HG03066 (cell line): ENCODE results near the gene CDA.
A peak's percentile ranks its signal among the peaks of the same experiment; 100 is the strongest.

Source experiments
- ATAC-seq: cut with Tn5 transposase; IDR thresholded peaks from one replicate; pipeline ENCODE4 v1.9.1; 2021; ENCODE audit warnings: low read depth; ENCODE audit not compliant: unreplicated experiment

CDA gene

GRCh38 chr1:20645414-20645813, 56.5 kb downstream of the CDA start:
- ATAC-seq: no peak

DNA sequence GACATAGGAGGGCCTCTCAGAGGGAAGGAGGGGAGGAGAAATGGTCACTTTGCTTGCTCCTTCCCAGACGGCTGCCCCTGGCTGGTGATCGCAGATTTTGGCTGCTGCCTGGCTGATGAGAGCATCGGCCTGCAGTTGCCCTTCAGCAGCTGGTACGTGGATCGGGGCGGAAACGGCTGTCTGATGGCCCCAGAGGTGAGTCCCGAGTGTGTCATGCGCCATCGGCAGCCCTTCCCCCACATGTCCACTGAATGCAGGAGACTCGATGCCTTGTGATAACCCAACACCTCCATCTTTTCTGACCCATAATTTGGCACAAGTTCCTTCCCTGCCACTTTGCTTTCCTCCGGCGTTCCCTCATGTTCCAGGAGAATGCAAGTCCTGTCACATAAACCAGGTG, 59.5 kb downstream of the CDA start:
- no peak for ATAC-seq

- no peak for ATAC-seq
These were observed 60.0 kb downstream of the CDA start for GRCh38 chr1:20648946-20649345.

DNA sequence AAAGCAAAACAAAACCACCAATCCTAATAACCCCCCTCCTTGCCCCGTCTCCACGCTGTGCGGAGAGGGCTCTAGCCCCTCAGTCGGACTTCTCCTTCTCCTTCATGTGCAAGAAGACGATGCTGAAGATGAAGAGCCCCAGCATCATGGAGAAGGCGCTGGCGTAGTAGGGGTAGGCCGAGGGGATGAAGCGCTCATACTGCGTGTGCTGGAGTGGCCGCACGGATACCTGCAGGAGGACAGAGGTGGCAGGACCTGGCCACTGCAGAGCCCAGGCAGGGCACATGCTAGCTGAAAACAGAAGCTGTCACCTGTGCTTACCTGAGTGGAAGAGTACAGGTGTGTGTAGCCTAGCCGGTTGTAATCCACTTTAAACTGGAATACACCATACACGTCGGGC, 63.4 kb downstream of the CDA start:
- no peak for ATAC-seq

DNA sequence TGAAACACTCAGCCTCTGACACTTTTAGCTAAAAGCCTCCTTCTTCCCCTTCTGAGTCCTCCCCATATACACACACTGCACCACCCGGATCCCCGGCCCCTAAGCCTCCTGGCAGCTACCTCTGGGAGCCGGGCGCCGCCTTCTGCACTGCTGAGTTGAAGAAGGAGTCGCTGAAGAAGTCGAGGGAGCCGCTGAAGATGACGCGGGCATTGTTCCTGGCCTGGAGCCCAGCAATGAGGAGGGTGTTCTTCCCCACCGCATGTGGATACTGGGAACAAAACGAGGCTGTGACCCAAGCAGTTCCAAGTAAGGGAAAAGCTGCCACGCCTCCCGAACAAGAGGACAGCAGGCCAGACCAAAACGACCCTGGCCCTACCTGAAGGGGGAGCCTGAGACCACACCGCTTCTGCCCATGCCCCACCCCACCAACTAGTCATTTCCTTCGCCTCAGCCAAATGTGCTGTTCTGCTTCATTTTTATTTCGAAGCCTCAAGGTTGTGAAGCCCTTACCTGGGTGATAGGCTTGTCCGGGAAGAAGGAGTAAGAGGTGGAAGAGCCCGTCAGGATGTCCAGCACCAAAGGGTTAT, 65.3 kb downstream of the CDA start:
- ATAC-seq: no peak

- ATAC-seq: no peak
These were observed 68.1 kb downstream of the CDA start for GRCh38 chr1:20657024-20657423.

GRCh38 chr1:20658166-20658915, 69.4 kb downstream of the CDA start:
- ATAC-seq: no peak

DNA sequence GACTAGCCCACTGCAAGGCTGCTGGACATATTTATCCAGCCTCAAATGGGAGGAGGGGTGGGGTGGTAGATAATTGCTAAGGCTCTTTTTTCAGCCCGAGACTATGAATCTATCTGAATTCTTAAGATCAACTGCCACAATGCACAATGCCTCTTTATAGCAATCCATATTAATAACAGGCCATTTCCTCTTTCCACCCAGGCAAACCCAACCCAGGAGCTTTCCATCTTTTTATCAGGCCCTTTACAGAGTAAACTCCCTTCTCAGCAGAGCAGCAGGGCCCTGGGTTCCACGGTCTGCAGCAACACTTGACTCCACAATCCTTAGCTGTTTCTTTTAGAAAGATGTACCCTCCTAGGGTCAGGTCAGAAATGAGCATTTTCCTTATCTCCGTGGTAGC, 71.5 kb downstream of the CDA start:
- no peak for ATAC-seq

GRCh38 chr1:20660847-20661206, 71.9 kb downstream of the CDA start:
- no peak for ATAC-seq

GRCh38 chr1:20661207-20662109, 72.6 kb downstream of the CDA start, which contains the start of gene DDOST:
TSS of gene DDOST (minus strand) at chr1:20661369. CDS start at chr1:20661350, 19 bp downstream.
- ATAC-seq: peak; percentile 95

GRCh38 chr1:20662110-20662475, 73.2 kb downstream of the CDA start:
- no peak for ATAC-seq

GRCh38 chr1:20663365-20663764, 74.5 kb downstream of the CDA start:
- ATAC-seq: no peak

DNA sequence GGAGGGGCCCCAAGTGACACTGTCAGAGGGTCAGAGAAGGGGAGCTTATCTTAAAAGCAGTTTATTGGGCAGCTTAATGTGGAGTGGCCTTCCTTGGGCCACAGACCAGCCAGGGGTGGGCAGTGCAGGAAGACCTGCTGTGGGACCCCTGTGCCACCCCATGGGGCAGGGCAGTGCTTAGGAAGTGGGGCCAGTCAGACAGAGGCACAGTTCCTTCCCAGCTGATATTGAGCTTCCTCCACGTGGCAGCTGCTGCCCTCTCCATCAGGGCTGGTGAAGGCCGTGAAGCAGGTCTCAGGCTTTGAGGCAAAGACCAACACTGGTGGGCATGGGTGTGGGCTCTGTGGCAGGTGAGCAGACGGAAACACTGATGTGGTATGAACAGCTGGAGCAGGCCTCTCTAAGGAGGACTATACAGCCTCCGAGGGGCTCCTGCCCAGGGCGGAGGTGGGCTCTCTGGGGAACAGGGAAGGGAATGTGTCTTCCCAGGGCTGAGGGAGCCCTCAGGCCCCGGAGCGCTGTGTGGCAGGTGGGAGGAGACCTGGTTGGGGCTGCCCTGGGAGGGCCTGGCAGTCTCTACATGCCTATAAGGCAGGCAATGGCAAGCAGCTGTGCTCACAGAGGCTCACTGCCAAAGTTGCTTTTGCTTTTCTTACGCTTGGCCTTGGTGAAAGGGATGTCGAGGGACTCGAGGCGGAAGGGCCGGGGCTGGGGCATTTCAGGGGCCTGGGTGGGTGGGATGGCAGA, 75.2 kb downstream of the CDA start:
- no peak for ATAC-seq

- ATAC-seq: no peak
These were observed 76.8 kb downstream of the CDA start for GRCh38 chr1:20665726-20666125.

- ATAC-seq: no peak
These were observed 77.2 kb downstream of the CDA start for GRCh38 chr1:20666146-20666545.

DNA sequence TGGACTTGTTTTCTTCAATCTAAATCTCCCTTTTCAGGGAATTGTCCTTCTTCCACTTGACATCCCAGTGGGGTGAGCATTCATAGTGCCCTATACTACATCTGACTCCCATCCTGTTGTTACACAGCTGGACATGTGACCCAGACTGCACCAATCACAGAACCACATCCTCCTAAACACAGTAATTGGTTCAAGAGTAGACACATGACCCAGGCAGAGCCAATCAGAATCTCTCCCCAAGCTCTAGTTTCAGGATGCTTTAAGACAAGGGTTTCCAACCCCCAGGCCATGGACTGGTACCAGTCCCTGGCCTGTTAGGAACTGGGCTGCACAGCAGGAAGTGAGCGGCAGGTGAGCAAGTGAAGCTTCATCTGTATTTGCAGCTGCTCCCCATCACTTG, 77.9 kb downstream of the CDA start:
- no peak for ATAC-seq
